C4-2B (cell line): ENCODE data around the gene COL23A1.

Experiments used
- H3K27ac ChIP-seq: fragments of 450-650 bp; 2 replicates; pipeline ENCODE4 v1.5.1; 2017
- CTCF ChIP-seq: fragments of 450-650 bp; conservative IDR thresholded peaks from 2 replicates; pipeline ENCODE4 v1.5.1; 2017; ENCODE audit warnings: mild to moderate bottlenecking
- ZFX ChIP-seq: fragments of 450-650 bp; IDR thresholded peaks from 2 replicates; pipeline ENCODE4 v1.6.1; 2017

The COL23A1 gene

GRCh38 chr5:178428341-178429155 lies 161.6 kb downstream of the COL23A1 start:
- peak overlapping the region; percentile 70 for H3K27ac ChIP-seq
- TF ChIP-seq ZFX (0 out of 2 replicates have a peak, but pooled peaks have one; percentile 5), CTCF (no peak)

GRCh38 chr5:178427576-178428197 lies 162.5 kb downstream of the COL23A1 start:
- peak overlapping the region; percentile 70 for H3K27ac ChIP-seq
- no peak for TF ChIP-seq ZFX
- no peak for TF ChIP-seq CTCF

GRCh38 chr5:178426326-178427130 lies 163.7 kb downstream of the COL23A1 start:
- peak overlapping the region; percentile 48 for H3K27ac ChIP-seq
- no peak for TF ChIP-seq CTCF
- no peak for TF ChIP-seq ZFX

- H3K27ac ChIP-seq = no peak overlapping the region
- TF ChIP-seq CTCF = no peak
- TF ChIP-seq ZFX = no peak
These were observed 164.5 kb downstream of the COL23A1 start for GRCh38 chr5:178425621-178426068.

- H3K27ac ChIP-seq = no peak overlapping the region
- no peak for TF ChIP-seq CTCF
- no peak for TF ChIP-seq ZFX
These were observed 165.4 kb downstream of the COL23A1 start for GRCh38 chr5:178424810-178425177.

- no peak for TF ChIP-seq CTCF
- TF ChIP-seq ZFX = no peak
- H3K27ac ChIP-seq = no peak overlapping the region
These were observed 166.0 kb downstream of the COL23A1 start for GRCh38 chr5:178423901-178424809.
